ENCODE measurements around the gene MAP2K2.

Gene MAP2K2

DNA sequence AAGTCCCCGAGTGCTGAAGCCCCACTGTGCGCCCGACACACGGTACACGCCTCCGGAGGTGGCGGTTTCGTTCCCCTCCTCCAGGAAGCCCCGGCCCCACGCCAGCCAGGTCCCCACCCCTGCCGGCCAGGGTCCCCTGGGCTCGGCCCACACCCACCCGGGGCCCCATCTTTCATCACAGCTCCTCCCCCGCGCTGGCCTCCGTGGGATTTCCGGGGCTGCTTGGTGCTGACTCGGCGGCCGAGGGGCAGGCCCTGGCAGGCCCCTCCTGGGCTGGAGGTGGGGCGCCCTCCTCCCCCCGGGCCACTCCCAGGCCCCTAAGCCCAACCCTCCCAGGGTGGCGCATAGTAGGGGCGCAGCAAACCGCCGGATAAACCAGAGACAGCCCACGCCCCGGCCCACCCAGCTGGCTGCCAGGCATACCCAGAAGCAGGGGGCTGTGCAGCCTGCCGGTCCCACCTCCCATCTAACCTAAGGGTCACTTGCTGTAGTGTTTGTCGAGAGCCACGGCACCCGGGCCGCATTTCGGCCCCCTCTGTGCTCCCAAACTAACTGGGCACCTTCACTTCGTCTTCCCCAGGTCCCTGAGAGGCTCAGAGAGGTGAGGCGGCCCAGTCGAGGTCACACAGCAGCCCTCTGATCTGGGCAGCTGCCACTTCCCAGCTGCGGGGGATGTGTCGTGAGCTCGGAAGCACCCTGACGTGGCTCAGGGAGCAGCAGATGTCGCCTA lies 63.9 kb downstream of the MAP2K2 start:
- DNase-seq (ENCODE audit: low read depth): no peak

DNA sequence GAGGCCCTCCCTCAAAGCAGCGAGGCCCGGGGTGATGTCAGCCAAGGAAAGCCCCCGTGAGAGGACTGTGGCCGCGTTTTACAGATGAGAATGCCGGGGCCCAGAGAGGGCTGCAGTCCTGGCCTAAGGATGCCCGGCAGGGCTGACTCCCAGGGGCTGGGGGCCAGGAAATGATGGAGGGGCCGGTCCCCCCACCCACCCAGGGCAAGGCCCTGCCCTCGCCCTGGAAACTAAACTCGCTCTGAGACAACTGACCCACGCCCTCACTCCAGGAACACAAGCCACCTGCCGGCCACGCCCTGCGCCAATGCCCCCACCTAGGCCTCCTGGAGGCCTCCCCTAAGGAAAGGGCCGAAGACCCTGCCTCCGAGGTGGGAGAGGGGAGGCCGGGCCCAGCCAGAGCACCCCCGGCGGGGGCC lies 64.5 kb downstream of the MAP2K2 start:
- H3K4me3 ChIP-seq (ENCODE audit: low read depth, low read length): no peak overlapping the region
- TF ChIP-seq, protein P1, sequence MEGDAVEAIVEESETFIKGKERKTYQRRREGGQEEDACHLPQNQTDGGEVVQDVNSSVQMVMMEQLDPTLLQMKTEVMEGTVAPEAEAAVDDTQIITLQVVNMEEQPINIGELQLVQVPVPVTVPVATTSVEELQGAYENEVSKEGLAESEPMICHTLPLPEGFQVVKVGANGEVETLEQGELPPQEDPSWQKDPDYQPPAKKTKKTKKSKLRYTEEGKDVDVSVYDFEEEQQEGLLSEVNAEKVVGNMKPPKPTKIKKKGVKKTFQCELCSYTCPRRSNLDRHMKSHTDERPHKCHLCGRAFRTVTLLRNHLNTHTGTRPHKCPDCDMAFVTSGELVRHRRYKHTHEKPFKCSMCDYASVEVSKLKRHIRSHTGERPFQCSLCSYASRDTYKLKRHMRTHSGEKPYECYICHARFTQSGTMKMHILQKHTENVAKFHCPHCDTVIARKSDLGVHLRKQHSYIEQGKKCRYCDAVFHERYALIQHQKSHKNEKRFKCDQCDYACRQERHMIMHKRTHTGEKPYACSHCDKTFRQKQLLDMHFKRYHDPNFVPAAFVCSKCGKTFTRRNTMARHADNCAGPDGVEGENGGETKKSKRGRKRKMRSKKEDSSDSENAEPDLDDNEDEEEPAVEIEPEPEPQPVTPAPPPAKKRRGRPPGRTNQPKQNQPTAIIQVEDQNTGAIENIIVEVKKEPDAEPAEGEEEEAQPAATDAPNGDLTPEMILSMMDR (IDR thresholded peaks at IDR 0.05; ENCODE audit: control insufficient read depth, extremely low read depth, insufficient read depth): no peak
- DNase-seq (ENCODE audit: low read depth): no peak

More for the DNA sequence above, 63.9 kb downstream of the MAP2K2 start:
- no peak overlapping the region for H3K4me3 ChIP-seq (ENCODE audit: low read depth, low read length)
- TF ChIP-seq, protein P1 (IDR thresholded peaks at IDR 0.05; ENCODE audit: control insufficient read depth, extremely low read depth, insufficient read depth): no peak

DNA sequence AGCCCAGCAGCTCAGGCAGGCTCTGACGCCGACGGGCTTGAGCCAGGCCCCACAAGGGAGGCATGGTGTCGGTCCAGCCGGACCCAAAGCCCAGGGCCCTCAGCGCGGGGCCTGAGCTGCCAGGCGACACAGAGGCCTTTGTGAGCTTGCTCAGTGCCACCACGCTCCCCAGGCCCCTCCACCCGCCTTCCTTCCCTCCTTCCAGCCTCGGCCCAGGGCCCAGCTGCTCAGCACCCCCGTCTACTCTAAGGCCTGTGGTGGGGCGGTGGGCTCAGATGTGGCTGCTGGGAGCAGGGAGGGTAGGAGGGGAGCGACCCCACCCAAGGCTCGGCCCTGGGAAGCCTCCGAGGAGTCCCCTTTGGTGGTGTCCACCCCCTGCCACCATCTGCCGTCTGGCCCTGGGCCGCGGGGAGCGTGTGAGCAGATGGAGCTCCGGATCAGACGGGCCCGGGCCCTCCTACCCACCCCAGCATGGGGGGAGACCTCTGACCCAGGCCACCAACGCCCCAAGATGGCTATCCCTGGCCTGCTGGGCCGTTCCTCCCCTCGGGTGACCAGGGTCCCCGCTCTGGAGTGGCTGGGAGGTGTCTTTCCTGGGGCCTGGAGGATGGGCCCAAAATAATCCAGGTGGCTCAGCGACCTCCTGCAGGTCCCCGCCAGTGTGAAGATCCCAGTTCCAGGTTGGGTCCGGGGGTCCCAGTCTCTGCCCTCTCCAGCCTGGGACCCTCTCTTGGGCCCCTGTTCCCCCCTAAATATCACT lies 65.0 kb downstream of the MAP2K2 start:
- DNase-seq (ENCODE audit: low read depth): no peak
- TF ChIP-seq, protein P1 (IDR thresholded peaks at IDR 0.05; ENCODE audit: control insufficient read depth, extremely low read depth, insufficient read depth): no peak
- H3K4me3 ChIP-seq (ENCODE audit: low read depth, low read length): no peak overlapping the region

DNA sequence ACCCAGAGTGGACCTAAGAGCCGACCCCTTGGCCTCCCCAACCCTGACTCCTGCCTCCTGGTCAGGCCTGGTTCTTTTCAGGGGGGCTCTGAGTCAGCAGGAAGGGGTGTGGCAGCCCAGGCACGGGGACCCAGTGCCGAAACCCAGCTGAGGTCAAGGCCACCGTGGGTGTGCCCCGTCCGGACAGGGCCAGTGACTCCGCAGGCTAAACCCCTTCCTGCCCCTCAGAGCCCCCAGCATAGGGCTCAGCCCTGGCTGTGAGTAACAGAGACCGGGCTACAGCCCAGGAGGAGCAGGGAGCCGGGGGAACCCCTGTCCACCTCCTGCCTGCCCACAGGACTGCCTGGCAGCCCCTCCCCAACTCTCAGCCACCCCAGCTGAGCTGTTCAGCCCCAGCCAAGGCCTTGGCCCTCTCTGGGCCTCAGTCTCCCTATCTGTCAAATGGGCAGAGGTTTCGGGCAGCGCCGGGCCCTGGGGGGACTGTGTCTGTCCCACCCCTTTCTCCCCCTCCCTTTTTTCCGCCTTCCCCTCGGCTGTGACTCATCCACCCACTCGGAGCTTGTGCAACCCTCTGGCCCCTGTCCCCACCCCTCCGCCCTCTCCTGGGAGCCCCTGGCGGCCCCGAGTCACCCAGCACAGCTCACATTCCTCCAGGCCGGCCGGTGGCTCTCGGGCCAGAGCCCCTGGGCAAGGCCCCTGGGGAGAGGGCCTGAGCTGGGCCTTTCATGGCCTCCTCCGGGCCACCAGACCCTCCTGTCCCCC lies 65.8 kb downstream of the MAP2K2 start:
- DNase-seq (ENCODE audit: low read depth): no peak
- TF ChIP-seq, protein P1 (IDR thresholded peaks at IDR 0.05; ENCODE audit: control insufficient read depth, extremely low read depth, insufficient read depth): no peak
- H3K4me3 ChIP-seq (ENCODE audit: low read depth, low read length): no peak overlapping the region

DNA sequence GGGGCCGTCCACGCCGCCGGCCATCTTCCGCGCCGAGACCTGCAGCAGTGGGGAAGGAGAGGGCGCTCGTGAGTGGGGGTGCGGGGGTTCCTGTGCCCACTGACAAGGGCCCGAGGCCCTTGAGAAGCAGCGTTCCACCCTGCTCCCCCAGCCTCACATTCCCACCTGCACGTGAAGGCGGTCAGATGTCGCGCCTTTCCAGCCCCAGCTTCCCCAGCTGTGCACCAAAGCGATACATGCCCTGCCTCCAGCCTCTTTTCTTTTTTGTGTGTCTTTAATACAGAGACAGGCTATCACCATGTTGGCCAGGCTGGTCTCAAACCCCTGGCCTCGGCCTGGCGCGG lies 68.7 kb downstream of the MAP2K2 start:
- no peak overlapping the region for H3K4me3 ChIP-seq (ENCODE audit: low read depth, low read length)
- TF ChIP-seq, protein P1 (IDR thresholded peaks at IDR 0.05; ENCODE audit: control insufficient read depth, extremely low read depth, insufficient read depth): no peak
- DNase-seq (ENCODE audit: low read depth): no peak

DNA sequence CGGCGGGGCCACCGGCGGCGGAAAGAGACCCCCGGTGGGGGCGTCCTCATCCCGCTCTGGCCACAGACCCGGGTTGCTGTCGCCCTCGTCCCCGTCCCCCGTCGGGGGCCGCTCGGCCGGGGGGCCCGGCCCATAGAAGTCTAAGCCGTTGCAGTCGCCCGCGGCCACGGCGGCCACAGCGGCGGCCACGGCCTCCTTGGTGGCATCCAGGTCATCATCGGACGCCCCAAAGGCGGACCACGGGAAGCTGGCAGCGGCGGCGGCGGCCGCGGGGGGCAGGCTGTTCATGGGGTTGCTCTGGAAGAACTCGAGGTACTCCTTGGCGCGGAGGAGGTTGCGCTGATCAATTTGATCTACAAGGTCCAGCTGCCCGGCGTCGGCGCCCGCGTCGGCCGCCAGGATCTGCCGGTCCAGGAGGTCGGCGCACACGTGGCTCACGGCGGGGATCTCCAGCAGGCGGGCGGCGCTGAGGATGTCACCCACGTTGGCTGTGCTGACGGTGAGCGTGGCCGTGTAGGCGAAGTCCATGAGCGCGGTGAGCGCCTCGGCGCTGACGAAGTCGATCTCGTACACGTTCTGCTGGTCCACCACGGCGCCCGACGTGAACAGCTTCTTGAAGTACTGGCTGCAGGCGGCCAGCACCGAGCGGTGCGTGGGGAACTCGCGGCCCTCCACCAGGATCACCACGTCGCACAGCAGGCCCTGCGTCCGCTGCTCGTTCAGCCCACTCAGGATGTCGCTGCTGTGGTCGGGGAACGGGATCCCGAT lies 69.3 kb downstream of the MAP2K2 start:
- H3K4me3 ChIP-seq (ENCODE audit: low read depth, low read length): no peak overlapping the region
- no peak for DNase-seq (ENCODE audit: low read depth)
- TF ChIP-seq, protein P1 (IDR thresholded peaks at IDR 0.05; ENCODE audit: control insufficient read depth, extremely low read depth, insufficient read depth): no peak

Data from LNCaP clone FGC (cell line).